DOHH2 (cell line): ENCODE measurements around the gene GSTA1.

Experiments used
- CTCF ChIP-seq: fragments of 200-600 bp; sonication (generic); IDR thresholded peaks from one replicate; pipeline ENCODE4 v1.5.1; 2014; ENCODE audit warnings: antibody characterized with exemption, mild to moderate bottlenecking, low read depth, low read length; ENCODE audit not compliant: poor library complexity, severe bottlenecking
- EZH2phosphoT487 ChIP-seq: fragments of 200-600 bp; sonication (generic); IDR thresholded peaks from 2 replicates; pipeline ENCODE4 v1.6.1; 2017; ENCODE audit warnings: borderline replicate concordance, mild to moderate bottlenecking, antibody characterized with exemption, low read length, moderate library complexity, mixed read lengths

GRCh38 chr6:52802806-52803205, 810 bp downstream of the GSTA1 start:
- TF ChIP-seq EZH2phosphoT487 (no peak), CTCF (no peak)
